Measurements from ENCODE around the gene BMPR1A.

GRCh38 chr10:86941991-86942421 is 185.6 kb downstream of the BMPR1A start:
- TF ChIP-seq ISL1 (CRISPR knock-in tag; IDR thresholded peaks at IDR 0.05) (no peak), CREB5 (CRISPR knock-in tag; IDR thresholded peaks at IDR 0.05; ENCODE audit: low read depth) (no peak), ARNTL (CRISPR knock-in tag; IDR thresholded peaks at IDR 0.05; ENCODE audit: borderline replicate concordance, low read depth) (no peak)

All from SK-N-SH treated with all-trans-retinoic acid at 6 μM for 48 hours (cell line).